ENCODE data around the gene RBMY1A1.
"Not testable (repeated sequence)": the region's sequence is repeated elsewhere in the genome, so short reads cannot be mapped to it uniquely, and the experiment has no call there.

RBMY1A1 gene

GRCh38 chrY:21534579-21534978, at the start of gene RBMY1A1:
TSS of gene RBMY1A1 (plus strand) at chrY:21534879. CDS start at chrY:21536892, 2,013 bp downstream.
- DNase-seq: not testable (repeated sequence)

- not testable (repeated sequence) for DNase-seq
Measured at GRCh38 chrY:21511038-21511437, 23.6 kb upstream of the RBMY1A1 start, which contains the start of gene RBMY1B. TSS of gene RBMY1B (plus strand) at chrY:21511338. CDS start at chrY:21513351, 2,013 bp downstream.

- DNase-seq: not testable (repeated sequence)
Measured at GRCh38 chrY:21559316-21559984, 24.8 kb downstream of the RBMY1A1 start.

- DNase-seq: peak; percentile 61
Measured at GRCh38 chrY:21585449-21585848, 50.8 kb downstream of the RBMY1A1 start.

GRCh38 chrY:21586454-21586853, 51.8 kb downstream of the RBMY1A1 start:
- DNase-seq: not testable (repeated sequence)

- DNase-seq: peak; percentile 14
Measured at GRCh38 chrY:21592059-21592458, 57.4 kb downstream of the RBMY1A1 start.

- DNase-seq: not testable (repeated sequence)
Measured at GRCh38 chrY:21596287-21596686, 61.6 kb downstream of the RBMY1A1 start.
